Bone marrow (tissue), 2 donors: Measurements from ENCODE around the gene KIF18B.

Experiments used
- DNase-seq, 2 donors: peaks; one replicate each; lab custom pipeline; 2025; lab: John Stamatoyannopoulos, UW

Gene KIF18B

DNA sequence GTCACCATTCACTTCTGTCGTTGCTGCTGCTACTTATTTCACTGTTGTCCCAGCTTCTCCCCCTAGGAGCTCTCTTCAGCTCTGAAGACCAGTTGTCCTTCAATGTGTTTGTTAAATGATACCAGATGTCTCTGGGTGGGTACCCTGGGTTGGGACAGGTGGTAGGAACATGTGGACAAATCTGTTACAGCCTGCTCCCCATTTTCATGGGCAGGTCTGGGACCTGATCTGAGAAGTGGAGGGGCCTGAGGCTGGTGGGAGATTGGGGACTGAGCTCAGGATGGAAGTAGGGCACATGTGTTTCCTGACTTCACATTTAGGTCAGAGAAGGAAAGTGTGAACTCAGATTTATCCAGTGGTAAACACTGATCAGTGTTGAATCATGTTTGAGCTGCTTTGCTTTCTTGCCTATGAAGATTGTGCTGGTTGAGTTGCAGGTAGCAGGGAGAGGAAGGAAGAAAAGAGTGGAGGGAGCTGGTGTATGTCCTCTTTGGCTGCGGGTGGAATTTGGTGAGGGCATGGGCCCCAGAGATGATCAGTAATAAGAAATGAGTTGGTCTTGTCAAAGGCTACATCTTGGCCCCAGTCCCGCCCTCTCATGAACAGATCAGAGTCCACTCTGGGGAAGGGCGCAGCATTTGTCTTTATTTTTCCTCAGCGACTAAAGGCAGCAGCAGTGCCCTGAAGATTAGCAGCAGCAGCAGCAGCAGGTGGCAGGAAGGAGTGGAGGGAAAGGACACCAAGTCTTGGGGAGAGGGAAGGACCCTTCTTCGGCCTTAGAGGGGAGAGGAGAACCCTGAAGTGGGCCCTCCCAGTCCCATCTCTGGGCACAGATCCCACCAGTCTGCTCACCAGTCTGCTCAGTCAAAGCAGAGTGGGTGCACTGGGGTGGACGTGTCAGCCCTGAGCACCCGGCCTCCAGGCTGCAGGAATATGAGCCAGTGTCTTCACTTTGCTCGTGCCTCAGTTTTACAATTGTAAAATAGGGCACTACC lies 42.3 kb downstream of the KIF18B start:
- DNase-seq, result no peak

- no peak for DNase-seq
These were observed 43.3 kb downstream of the KIF18B start for GRCh38 chr17:44904001-44904984.

DNA sequence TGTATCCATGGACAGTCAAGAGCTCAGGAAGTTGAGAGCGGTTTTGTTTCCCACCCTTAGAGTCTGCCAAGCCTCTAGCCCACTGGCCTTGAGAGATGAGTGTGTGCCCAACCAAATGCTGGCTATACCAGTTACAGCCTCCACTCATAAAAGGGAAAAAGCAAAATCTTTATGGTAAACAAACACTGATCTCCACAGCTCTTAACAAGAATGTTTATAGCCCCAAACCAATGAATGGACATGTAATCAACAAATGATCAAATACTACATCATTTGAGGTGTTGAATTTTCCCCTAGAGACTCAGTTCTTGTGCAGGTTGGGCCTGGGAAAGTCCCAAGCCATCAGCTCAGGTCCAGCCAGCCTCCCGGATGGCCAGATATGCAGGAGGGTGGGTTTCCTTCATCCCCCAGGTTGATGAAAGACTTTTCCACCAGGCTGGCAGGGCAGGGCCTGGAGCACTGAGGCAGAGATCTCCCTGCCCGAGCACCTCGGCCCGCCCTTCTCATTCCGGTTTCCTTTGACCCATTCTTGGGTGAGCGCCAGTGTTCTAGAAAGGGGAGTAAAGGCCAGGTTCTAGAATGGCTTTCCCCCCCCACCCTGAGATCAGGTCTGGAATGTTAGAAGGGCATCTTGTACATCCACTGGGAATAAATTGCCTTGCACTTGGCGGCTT lies 44.4 kb downstream of the KIF18B start:
- no peak for DNase-seq

DNA sequence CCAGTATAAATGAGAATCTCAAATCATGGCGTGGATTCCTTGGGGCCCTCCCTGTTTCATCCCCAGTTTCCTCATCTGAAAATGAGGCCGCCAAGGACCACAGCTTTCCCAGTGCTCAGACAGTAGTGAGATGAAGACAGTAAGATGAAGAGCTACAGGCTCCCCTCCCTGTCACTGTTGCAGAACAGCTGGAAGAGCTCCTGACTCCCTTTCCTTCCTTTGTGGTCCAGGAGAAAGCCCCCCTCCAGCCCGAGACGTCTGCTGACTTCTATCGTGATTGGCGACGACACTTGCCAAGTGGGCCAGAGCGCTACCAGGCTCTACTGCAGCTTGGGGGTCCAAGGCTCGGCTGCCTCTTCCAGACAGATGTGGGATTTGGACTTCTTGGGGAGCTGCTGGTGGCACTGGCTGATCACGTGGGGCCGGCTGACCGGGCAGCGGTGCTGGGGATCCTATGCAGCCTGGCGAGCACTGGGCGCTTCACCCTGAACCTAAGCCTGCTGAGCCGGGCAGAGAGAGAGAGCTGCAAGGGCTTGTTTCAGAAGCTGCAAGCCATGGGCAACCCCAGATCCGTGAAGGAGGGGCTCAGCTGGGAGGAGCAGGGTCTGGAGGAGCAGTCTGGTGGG lies 45.3 kb downstream of the KIF18B start:
- DNase-seq, result no peak

DNA sequence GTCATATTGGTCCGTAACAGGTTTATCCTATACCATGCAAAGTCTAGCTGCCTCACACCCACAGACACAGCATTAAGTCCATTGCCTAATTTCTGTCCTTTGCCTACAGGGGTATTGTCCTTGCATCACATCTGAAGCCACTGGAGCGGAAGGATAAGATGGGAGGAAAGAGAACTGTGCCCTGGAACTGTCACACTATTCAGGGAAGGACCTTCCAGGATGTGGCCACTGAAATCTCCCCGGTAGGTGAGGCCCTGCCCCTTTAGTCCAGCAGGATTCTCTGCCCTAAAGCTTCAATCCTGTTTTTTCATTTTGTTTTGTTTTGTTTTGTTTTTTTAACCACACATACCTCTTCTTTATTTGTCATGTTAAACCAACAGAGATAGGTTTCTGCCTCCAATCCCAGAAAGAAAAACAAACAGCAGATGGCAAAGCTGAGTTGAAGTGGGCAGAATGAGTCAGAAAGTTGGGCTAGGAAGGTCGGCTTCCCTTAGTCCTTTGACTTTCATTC lies 46.1 kb downstream of the KIF18B start:
- DNase-seq, result no peak

GRCh38 chr17:44900894-44901293 lies 46.7 kb downstream of the KIF18B start:
- DNase-seq, result no peak

DNA sequence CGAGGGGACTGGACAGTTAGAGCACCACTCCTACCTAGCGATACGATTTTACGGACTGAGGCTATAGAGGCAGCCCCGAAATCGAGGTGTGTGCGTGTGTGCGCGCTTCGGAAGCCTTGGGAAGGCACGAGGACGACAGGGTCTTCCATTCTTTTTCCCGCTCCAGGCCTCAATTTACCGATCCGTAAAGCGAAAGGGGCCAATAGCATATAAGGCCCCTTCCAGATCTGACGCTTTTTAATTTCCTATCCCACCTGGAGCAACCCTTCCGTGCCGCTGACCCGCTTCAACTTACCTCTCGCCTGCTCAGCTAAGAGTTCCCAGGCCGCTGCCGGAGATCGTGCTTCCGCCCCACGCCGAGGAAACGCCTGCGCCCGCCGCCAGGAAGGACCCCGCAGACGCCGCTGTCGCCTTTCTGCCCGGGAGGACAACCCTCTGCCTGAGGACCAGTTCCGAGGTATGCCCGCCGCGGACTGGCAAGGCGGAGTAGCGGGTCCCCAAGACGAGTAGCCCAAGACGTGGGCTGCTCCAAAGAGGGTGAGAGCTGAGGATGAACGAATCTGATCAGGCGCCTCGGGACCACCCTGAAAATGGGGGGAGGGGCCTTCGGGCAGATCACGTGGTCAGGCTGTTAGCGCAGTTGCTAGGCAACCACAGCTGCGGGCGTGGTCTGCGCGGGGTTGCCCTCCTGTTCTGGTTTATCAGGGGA lies 48.3 kb downstream of the KIF18B start, which contains the start of gene EFTUD2:
Gene EFTUD2 (minus strand): TSS at position 372 of the 709 bp plus-strand sequence. CDS start 4,924 bp downstream, outside the sequence.
- DNase-seq, result peak; percentile 84 to 95

GRCh38 chr17:44898768-44899073 lies 48.9 kb downstream of the KIF18B start:
- peak in 1 of 2 donors; percentile 52 for DNase-seq

DNA sequence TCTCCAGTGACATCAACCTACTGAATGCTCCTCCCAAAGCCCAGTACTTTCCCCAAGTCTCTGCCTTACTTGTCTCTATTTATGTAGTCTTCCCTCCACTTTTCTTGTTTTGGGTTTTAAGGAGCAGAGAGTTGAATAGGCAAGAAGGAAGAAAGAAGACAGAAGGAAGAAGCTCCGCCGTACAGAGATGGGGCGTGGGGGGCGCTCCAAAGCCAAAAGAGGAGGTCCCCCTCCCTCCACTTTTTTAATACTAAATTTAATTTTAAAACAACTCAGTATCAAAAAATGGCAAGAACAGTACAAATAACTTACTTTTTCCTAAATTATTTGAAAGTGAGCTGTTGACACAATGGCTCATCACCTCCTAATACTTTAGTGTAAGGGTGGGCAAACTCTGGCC lies 52.9 kb downstream of the KIF18B start:
- DNase-seq, result no peak

- no peak for DNase-seq
These were observed 55.3 kb downstream of the KIF18B start for GRCh38 chr17:44892250-44892649.

DNA sequence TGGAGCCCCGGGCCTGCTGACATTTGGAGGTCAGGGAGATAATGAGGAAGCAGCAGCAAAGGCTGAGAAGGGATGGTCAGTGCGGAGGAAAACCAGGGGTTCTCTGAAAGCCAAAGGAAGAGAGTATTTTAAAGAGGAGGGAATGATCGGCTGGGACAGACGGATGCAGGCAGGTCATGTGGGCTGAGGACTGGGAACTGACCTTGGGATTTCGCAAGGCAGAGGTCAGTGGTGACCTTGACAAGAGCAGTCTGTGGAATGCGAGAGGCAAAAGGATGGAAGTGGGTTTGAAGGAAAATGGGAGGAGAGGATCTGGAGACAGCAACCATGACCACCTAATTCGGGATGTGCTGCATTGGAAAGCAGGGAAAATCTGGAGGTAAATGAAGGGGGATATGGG lies 58.6 kb downstream of the KIF18B start:
- no peak for DNase-seq

GRCh38 chr17:44887971-44888954 lies 59.3 kb downstream of the KIF18B start:
- DNase-seq, result peak in 1 of 2 donors; percentile 16

DNA sequence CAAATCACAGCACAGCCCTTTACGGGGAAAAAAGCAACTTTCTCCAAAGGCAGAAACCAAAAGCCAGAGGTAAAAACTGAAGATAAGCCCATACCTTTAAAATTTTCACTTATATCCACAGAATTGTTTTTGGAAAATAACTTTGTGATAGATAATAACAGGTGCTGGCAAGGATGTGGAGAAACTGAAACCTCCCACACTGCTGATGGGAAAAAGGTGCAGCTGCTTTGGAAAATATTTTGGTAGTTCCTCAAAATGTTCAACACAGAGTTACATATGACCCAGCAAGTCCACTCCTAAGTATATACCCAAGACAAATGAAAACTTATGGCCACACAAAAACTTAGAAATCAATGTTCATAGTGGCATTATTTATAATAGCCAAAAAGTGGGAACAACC lies 60.6 kb downstream of the KIF18B start:
- DNase-seq, result no peak

- no peak for DNase-seq
These were observed 62.6 kb downstream of the KIF18B start for GRCh38 chr17:44884941-44885340.

DNA sequence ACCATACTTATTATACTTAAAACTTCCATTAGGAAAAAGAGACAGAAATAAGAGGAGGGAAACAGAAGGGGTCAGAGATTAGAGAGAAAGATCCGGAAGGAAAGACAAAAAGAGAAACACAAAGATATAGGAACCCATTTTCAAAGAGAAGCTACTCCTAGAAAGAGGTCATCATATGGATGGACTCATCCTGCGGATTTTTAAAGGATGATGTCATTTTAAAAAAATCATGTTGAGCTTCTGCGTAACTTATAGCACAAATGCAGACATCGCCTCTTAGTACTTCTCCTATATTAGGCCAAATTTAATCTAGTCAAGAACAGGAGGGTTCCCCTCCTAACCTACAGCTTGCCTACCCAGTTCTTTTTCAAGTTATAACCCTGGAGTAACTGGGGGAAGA lies 66.4 kb downstream of the KIF18B start:
- no peak for DNase-seq

DNA sequence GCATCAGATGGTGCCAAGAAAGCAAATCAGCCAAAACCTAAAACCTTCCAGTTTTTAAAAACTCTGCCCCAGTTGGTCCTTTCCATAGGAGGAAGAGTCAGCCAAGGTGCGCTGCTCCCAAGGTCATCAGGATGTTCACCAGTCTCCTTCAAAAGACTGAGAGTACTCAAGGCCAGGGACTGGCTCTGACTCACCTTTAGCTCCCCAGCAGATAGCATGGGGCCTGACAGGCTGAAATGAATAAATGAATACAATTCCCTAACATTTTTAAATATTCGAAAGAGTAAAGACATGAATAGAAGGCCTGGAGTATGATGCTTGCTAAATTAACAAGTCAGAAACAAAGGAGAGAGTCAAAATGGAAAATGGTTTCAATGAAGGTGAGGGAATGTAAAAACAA lies 67.5 kb downstream of the KIF18B start:
- DNase-seq, result no peak

DNA sequence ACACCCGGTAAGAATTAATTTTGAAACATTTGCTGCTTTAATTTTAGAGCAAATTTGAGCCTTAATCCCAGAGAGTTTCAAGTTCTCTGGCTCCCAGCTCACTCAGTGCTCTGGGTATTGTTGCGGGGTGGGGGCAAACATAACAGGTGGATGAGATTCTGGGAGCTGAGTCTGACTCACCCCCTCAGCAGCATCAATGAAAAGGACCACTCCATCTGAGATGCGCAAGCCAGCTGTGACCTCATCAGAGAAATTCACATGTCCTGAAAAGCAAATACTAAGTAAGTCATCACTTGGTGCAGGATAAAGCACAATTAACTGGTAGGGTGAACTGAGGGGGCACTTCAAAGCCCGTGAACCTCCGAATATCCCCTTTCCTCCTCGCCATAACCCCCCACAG lies 68.2 kb downstream of the KIF18B start:
- DNase-seq, result no peak

DNA sequence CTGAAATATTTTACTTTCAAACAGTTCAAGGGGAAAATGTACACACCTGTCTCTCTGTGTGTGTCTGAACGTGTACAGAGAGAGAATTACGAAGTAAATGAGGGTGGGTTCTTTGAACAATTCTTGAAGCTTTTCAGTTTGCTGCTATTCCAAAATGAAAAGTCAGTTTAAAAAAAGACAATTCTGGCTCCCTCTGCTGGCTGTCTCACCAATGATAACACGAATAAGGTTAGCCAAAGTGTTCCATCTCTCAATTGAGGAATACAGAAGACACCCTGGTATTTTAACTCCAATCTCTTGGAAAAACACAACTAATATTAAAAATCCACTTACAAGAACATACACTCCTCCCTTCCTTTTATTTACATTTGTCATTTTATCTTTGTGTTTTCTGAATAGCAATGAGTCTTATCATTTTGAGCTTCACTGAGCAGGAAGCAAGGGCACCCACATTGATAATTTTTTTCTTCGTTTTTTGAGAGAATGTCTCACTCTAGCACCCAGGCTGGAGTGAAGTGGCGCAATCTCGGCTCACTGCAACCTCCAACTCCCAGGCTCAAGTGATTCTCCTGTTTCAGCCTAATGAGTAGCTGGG lies 68.8 kb downstream of the KIF18B start:
- DNase-seq, result no peak

GRCh38 chr17:44877121-44877520 lies 70.5 kb downstream of the KIF18B start:
- DNase-seq, result no peak
